Lower leg skin (tissue), 3 donors: ENCODE results near the gene POLR3A.

Experiments
- CTCF ChIP-seq, 3 donors: fragments of 450-650 bp; IDR thresholded peaks; one replicate each; pipeline ENCODE4 v1.5.1; 2016; ENCODE audit warnings: antibody characterized with exemption in 3 of 3, mild to moderate bottlenecking in 3 of 3, moderate library complexity in 2 of 3
- POLR2A ChIP-seq, 2 donors: fragments of 450-650 bp; IDR thresholded peaks; one replicate each; pipeline ENCODE4 v1.6.1; 2016 to 2017; ENCODE audit warnings: antibody characterized with exemption in 2 of 2, mild to moderate bottlenecking in 1 of 2, moderate library complexity in 1 of 2

GRCh38 chr10:78035025-78035424 lies 5.7 kb upstream of the POLR3A start:
- TF ChIP-seq CTCF (IDR thresholded peaks at IDR 0.05), result no peak
- TF ChIP-seq POLR2A (IDR thresholded peaks at IDR 0.05), result no peak
